ENCODE results near the gene FN3KRP.
"Not testable (repeated sequence)": the region's sequence is repeated elsewhere in the genome, so short reads cannot be mapped to it uniquely, and the experiment has no call there.

FN3KRP gene

DNA sequence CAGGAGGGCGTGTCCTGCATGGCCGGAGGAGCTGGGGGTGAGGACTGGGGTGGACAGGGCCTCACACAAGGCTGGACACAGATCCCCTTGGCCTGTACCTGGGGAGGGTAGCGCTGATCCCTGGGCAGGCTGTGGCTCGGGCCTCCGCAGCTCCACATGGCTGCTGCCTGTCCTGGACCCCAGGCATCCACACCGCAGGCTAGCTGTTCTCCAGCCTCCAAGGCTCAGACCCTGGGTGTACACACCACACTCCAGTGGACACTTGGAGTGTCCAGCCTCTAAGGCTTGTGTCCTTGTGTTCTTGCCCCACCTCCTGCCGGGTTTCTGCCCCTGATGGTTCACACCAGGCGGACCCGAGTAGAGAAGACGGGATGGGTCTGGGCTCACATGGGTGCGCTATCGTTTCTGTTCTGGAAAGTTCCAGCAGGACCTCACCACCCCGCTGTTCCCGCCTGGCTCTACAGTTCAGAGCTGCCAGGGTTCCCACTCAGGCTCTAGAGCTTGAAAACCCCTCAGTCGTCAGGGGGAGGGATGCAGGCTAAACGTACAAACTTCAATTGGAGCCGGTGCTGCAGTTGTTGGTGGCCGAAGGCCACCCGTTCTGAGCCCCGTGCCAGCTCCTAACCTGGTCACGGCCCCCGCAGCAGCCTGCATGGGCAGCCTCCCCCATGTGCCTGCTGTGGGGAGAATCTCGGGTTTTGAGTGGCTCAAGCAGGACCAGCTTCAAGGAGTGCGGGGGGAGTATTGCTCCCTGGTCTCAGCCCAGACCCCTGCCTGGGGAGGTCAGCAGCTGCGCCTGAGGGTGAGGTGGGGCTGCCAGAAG lies 6.6 kb upstream of the FN3KRP start:
- no peak for DNase-seq

DNA sequence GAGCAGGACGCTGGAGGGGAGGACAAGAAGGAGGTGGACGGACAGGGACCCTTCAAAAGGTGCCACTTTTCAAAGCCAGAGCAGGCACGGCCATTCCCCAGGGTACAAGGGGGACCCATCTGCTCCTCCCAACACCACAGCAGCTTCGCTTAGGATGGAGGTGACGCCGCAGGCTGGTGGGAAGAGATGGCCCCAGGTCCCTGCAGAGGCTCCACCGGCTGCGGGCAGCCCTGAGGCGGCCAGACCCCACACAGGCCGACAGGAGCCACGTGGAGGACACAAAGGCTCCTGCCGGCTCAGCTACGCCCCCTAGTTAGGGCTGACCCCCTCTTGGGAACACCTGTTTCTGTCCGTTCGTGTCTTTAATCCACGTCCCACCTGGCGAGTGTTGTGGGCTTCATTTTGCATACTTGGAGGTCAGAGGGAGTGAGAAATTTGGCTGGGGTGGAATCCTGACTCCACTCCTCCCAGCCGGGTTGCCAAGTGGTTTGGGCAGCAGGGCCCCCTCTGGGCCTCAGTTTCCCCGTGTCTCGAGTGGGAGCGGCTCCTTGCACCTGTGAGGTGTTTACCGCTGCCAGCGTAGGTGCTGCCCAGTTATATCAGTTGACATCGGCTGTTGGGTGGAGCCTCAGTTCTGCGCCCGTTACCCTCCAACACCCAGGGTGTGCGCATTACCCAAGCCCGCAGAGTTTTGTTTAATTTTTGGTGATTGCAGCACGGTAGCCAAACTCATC lies 5.8 kb upstream of the FN3KRP start:
- no peak for DNase-seq

DNA sequence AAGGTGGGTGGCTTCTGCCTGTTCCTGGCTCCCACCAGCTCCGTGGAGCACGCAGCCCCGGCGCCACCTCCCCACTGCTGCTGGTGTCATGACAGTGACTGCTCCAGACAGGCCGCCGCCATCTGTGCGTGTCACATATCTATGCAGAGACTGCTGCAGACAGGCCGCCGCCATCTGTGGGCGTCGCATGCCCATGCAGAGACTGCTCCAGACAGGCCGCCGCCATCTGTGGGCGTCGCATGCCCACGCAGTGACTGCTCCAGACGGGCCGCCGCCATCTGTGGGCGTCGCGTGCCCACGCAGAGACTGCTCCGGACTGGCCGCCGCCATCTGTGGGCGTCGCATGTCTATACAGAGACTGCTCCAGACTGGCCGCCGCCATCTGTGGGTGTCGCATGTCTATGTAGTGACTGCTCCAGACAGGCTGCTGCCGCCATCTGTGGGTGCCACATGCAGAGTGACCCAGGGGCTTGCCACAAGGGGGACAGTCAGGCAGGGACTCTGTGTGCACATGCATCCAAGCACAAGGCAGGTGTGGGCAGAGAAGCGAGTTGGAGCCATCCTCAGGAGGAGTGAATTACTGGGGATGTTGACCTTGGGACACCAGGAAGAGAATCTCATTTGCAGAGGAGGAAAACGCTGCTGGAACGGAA lies 3.3 kb upstream of the FN3KRP start:
- DNase-seq: no peak

DNA sequence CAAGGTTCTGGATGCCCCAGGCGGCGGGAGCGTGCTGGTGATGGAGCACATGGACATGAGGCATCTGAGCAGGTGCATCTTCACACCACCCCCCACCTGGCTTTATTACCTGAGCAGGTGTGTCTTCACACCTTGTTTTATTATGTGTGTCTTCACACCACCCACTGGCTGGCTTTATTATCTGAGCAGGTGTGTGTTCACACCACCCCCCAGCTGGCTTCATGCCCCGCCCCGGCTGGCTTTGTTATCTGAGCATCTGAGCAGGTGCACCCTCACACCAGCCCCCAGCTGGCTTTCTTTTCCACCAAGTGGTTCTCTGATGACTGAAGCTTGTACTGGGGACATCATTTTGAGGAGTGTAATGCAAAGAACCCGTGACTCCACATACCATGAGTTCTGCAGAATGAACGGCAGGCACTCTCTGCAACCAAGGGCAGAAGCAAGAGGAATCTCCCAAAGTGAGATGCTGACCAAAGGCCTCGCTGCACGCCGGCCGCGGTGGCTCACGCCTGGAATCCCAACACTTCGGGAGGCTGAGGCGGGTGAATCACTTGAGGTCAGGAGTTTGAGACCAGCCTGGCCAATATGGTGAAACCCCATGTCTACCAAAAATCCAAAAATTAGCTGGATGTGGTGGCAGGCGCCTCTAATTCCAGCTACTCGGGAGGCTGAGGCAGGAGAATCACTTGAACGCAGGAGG lies 2.6 kb downstream of the FN3KRP start:
- DNase-seq: no peak

DNA sequence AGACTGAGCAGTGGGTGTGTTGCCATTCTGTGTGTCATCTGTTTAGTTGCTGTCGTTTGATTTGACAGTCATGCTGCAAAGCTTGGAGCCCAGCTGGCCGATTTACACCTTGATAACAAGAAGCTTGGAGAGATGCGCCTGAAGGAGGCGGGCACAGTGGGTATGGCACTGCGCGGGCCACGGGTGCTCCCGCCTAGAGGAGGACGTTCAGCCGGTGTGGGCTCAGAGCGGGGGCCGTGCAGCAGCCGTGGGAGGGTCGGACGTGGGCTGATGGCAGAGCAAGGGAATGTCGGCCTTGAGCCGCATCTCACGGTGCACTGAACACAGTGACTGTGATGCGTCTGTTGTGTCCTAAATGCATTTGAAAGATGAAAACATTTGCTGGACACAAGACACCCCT lies 3.7 kb downstream of the FN3KRP start:
- DNase-seq: no peak

DNA sequence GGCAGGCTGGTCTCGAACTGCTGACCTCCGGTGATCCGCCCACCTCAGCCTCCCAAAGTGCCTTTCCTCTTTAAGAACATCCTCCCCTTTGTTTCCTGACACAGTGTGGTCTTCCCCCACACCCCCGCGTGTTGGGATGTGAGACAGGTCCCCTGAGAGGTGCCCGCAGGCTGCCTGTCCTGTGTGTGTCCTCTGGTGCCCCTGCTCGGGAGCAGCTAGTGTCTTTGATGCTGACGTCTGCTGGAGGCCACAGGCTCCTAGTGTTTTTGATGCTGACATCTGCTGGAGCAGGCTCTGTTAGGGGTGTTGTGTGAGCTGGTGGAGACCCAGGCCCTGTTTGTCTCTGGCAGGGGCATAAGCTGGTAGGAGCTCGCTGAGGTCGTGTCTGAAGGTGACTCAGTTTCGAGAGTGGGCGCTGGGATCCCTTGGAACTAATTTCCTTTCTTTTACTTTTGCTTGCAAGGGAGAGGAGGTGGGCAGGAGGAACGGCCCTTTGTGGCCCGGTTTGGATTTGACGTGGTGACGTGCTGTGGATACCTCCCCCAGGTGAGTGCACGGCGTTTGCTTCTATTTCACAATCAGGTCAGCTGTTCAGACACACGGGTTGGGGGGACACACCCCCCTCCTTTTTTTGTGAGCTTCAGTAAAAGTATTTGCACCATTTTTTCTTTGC lies 6.0 kb downstream of the FN3KRP start:
- DNase-seq: no peak

DNA sequence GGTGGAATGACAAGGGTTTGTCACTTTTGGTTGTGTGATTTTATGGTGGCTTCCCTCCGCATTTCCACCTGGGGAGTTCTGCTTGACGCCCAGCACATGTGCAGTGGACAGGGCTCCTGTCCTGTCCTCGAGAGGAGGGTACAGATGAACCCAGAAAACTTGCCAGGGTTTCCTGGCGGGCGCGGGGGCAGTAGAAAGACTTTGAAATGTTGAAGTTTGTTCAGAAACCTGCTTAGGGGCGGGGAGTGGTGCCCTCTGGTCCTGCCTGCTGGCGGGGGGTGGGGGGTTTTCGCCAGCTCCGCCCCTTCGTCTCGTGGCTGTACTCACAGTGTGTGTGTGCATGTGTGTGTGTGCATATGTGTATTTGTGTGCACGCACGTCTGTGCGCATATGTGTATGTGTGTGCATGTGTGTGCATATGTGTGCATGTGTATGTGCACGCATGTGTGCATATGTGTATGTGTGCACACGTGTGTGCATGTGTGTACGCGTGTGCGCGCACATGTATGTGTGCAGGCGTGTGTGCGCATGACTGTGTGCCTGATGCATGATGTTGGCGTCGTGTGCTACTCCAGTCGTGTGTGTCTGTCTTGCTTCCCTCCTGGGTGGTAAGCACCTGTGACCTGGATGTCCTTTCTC lies 6.8 kb downstream of the FN3KRP start:
- DNase-seq: no peak

DNA sequence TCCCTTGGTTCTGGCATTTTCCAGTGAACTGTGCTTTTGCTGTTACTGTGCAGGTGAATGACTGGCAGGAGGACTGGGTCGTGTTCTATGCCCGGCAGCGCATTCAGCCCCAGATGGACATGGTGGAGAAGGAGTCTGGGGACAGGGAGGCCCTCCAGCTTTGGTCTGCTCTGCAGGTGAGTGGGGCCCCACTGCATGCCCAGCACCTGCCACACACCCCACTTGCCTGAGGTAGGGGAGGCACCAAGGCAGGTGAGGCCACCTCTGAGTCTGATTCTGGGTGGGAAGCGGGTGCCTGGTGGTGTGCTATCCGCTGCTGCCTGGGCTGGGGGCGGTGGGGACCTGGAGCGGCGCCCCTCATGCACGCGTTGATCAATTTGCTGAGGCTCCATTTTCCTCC lies 9.9 kb downstream of the FN3KRP start:
- no peak for DNase-seq

DNA sequence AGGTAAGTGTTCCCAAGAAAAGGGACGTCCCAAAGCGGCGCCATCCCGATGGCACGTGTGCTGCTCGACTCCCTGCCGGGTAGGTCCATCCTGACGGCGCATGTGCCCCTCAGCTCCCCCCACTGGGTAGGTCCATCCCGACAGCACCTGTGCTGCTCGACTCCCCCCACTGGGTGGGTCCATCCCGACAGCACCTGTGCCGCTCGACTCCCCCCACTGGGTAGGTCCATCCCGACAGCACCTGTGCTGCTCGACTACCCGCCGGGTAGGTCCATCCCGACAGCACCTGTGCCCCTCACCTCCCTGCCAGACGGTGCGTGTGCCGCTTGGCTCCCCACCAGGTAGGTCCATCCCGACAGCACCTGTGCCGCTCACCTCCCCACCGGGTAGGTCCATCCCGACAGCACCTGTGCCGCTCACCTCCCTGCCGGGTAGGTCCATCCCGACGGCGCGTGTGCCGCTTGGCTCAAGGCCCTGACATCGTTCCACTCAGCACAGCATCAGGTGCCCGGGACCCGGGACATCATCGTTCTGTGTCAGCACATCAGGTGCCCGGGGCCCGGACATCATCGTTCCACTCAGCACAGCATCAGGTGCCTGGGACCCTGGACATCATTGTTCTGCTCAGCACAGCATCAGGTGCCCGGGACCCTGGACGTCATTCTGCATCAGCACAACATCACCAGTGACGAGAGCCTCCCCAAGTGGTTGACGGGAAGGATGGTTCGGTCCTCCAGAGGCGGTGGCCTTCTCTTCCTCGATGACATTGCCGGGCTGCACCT lies 13.2 kb downstream of the FN3KRP start:
- no peak for DNase-seq

DNA sequence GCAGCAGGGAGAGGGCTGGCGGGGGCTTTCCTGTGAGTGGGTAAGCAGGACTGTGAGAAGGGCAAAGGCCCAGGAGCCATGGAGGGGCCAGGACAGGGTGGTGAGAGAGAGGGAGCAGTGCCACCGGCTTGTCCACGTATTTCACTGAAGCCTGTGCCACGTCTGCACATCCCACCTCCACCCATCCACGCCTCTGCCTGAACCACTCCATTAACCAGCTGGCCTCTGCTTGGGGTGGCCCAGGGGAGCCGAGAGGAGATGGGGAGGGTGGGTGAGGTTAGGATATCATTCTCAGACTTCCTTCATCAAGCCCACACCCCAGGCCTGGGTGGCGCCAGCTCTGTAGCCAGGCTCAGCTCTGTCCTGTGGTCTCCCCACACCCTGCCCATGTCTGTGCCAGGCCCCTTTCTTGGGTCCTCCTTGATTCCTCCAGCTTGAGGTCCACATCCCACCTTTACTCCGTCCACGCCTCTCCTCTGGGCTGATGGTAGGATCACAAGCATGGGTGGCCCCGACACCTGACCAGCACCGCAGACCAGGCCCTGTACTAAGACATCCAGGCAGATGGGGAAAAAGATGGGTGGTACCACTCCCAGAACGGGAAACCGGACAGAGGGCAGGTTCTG lies 15.7 kb downstream of the FN3KRP start:
- DNase-seq: no peak

DNA sequence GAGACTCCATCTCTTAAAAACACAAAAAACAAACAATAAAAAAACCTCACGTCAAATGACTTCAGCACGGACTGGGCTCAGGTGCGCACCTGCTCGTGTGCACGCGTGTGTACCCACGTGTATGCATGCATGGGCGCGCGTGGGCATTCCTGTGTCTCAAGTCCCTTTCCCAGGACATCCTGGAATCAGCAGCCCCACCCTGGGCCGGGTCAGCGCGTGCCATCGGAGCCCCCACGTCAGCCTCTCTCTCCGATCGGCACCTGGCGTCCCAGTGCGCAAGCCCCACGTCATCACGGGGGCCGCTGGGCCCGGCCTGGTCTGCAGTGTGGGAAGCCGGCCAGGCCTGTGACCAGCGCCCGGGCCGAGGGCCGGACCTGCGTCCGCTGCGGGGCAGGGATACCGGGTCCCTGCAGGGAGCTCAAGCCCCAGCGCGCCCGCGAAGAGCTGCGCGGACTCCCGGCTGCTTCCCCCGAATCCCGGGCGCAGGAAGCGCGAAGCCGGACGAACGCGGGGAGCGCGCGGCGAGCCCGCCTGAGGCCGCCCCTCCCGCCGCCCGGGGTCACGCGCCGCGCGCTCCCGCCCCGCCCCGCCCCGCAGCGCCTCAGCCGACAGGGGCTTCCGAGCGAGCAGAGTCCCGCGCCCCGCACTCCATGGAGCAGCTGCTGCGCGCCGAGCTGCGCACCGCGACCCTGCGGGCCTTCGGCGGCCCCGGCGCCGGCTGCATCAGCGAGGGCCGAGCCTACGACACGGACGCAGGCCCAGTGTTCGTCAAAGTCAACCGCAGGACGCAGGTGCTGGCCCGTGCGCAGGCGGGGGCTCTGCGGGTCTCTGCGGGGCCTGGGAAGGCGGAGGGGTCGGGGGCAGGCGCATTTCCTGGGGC lies 18.7 kb downstream of the FN3KRP start, which contains the start of gene FN3K:
TSS of gene FN3K (plus strand) at position 629 of the 880 bp plus-strand sequence. CDS start at position 651, 22 bp downstream.
- peak; percentile 58 for DNase-seq

DNA sequence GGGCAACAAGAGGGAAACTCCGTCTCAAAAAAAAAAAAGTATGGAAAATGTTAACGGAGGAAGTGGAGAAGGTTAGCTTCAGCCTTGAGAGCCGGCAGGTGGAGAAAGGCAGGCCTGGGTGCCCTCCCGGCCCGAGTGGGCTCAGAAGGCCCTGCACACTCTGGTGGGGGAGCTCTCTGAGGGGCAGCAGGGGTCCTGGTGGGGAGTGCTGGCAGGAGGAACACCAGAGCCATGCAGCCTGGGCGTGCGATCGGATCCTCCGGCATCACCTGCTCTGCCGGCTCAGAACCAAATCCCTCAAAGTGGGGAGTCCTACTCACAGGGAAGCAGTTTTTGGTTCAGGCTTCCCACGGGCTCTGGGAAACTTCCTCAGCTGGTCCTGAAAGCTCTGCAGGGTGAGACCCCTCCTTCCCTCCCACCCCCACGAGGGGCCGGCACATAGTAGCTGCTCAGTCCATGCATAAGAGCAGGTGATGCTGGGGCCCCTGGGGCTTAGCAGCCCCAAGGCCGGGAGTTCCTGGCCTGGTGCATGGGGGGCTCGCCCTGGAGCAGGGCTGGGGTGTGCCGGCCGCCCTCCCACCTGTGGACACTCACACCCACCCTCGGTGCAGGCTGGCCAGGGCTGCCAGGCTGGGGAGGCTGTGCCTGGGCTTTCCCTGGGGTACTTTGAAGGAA lies 20.1 kb downstream of the FN3KRP start:
- DNase-seq: no peak

DNA sequence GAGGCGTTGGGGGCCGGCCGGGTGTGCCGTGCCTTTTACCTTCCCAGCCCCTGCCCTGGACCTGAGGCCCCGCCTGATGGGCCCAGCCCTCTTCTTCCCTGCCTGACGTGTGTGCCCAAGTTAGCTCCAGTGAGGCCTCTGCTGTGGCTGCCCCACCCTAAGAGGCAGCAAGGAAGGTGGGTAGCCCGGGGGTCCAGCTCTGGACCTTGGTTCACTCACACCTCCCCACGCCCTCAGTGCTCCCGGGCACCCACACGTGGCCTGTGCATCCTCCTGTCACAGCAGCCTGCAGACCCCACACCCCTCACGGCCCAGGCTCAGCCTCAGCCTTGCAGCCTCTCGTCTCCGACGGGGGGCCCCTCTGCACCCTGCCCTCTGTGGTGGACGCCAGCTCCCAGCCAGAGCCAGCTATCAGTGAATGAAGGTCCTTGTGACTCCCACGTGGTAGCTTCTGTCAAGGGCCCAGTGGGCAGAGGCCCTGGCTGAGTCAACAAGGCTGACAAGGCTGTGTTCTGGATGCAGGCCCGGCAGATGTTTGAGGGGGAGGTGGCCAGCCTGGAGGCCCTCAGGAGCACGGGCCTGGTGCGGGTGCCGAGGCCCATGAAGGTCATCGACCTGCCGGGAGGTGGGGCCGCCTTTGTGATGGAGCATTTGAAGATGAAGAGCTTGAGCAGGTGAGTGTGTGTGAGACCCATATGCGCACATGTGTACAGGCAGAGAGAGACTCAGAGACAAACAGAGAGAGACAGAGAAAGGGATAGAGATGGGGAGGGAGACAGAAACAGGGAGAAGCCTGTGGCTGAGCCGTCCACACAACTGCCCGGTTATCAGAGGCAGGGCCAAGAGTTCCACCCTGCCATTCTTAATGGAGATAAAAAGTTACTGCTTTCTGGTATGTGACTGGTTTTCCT lies 21.7 kb downstream of the FN3KRP start:
- DNase-seq: no peak

DNA sequence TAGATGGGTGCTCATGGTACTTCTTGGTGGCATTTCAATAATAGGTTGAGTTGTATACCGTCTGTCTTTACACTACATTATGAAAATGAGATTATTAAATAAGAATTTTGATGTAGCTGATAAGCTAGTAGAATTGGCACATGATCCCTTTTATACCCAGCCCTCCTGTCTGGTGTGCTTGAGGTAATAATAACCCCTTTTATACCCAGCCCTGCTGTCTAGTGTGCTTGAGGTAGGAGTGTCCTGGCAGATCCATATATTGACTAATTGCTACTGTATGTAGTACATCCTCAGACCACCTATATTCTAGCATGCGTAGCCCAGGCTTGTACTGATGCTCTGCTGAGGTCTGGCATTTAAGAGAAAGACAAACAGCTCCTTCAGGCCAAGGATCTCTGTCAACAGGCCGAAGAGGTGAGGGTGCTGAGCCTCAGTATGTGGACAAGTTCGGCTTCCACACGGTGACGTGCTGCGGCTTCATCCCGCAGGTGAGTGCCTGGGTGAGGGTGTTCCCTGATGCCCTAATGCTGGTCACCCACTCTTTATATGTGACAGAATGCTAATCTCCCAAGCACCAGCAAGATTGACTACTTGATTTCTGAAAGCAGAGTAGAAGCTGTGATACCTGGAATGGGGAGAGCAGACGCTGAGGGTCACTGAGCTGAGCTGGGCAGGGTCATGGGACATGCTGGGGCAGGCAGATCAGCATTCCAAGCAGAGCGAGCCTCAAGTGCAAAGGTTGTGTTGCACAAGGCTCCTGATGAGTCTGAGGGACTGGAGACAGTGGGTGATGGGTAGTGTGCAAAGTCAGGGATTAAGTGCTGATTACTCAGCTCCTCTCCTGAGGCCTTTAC lies 24.6 kb downstream of the FN3KRP start:
- no peak for DNase-seq

DNA sequence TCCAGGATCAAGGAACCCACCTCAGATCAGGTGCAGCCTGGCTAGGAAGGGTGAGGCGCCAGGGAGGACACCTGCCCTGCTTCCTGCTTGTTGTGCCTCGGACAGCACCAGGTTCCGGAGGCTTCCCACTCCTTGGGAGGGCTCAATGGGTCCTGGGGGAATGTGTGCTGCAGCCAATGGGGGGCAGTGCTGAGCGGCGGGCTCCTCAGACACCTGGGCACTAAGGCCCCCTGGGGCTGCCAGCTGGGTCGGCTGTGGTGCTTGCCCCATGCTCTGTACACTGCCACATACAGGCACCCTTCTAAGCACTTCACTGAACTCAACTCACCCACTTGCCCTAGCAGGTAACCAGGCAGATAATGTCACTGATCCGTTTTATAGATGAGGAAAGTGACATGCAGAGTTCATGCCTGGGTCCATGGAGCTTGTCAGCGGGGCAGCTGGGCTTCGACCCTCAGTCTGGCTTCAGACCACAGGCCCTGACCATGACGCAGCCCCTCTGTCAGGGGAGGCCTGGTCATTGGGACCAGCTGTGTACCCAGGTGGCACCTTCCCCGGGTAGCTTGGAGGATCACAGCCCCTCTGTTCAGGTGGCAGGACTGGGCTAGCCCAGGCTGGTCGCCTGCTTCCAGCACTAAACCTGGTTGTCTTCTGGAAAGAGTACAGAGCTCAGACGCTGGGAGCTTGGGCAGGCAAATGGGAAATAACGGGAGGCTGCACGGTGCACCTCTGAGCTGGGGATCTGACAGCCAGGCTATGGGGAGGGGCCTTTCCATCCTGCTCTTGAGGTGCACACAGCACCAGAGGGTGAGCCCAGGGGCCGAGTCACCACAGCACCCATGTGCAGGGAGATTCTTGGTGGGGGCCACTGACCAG lies 27.1 kb downstream of the FN3KRP start:
- no peak for DNase-seq

DNA sequence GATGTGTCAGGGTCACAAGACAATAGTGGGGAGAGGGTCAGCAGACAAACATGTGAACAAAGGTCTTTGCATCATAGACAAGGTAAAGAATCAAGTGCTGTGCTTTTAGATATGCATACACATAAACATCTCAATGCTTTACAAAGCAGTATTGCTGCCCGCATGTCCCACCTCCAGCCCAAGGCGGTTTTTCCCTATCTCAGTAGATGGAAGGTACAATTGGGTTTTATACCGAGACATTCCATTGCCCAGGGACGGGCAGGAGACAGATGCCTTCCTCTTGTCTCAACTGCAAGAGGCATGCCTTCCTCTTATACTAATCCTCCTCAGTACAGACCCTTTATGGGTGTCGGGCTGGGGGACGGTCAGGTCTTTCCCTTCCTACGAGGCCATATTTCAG lies 28.2 kb downstream of the FN3KRP start:
- DNase-seq: not testable (repeated sequence)
